A549 (cell line): ENCODE data around the gene GPS1. TPM values are rescaled to one million over a fixed set of nuclear protein-coding genes. Genes with fewer than 3 reads are reported as not detected.

Source experiments
- ATAC-seq, 2 experiments: fragments of 200-7000 bp in 1 of 2; fragments of >200 bp in 1 of 2; cut with Nextera tagmentation in 1 of 2; cut with Tn5 transposase in 1 of 2; 3 replicates each; pipeline versions ENCODE4 v1.8.0 to v1.9.1; 2018 to 2020; ENCODE audit warnings: mild to moderate bottlenecking in 1 of 2, moderate library complexity in 1 of 2
- CTCF ChIA-PET: fragments of 300-600 bp; sonication (Branson Sonifier 250); formaldehyde crosslinking; extraction: SDS; loops from one replicate; lab custom pipeline; 2021; ENCODE audit warnings: antibody characterized with exemption, inconsistent platforms; lab: Yijun Ruan, JAX
- POLR2A ChIA-PET: fragments of 350-600 bp; formaldehyde crosslinking; extraction: SDS; loops from one replicate; lab custom pipeline; 2021; ENCODE audit warnings: antibody characterized with exemption, inconsistent platforms; lab: Yijun Ruan, JAX
- DNase-seq, 2 experiments: peaks; one replicate each; pipeline versions ENCODE4 v3.0.0 to v3.0.0-alpha.2; 2011 to 2016; ENCODE audit warnings: low read depth in 1 of 2, low spot score in 1 of 2
- FAIRE-seq: peaks from 2 replicates; lab custom pipeline; 2011; peaks lifted over from hg19 to GRCh38; lab: Jason Lieb, UNC
- H3K27ac ChIP-seq, 2 experiments: fragments of >200 bp; sonication (Bioruptor Twin); formaldehyde crosslinking; 3 replicates each; pipeline ENCODE4 v1.5.1; 2016 to 2017
- H3K4me1 ChIP-seq: fragments of >200 bp; sonication (Bioruptor Twin); formaldehyde crosslinking; 3 replicates; pipeline ENCODE4 v1.6.1; 2016
- H3K4me2 ChIP-seq: fragments of >200 bp; sonication (Bioruptor Twin); formaldehyde crosslinking; 3 replicates; pipeline ENCODE4 v1.6.1; 2016
- H3K4me3 ChIP-seq: fragments of >200 bp; sonication (Bioruptor Twin); formaldehyde crosslinking; 3 replicates; pipeline ENCODE4 v1.5.1; 2016
- H3K9me3 ChIP-seq: fragments of >200 bp; sonication (Bioruptor Twin); formaldehyde crosslinking; 3 replicates; pipeline ENCODE4 v1.6.1; 2016
- BCL3 ChIP-seq: fragments of >200 bp; sonication (Bioruptor Twin); formaldehyde crosslinking; IDR thresholded peaks from 3 replicates; pipeline ENCODE4 v1.6.1; 2016
- EHF ChIP-seq: fragments of 250-450 bp; sonication (Bioruptor Pico); IDR thresholded peaks from 2 replicates; pipeline ENCODE4 v1.5.0; 2020; ENCODE audit warnings: mild to moderate bottlenecking
- ELK1 ChIP-seq: fragments of 150-350 bp; IDR thresholded peaks from 2 replicates; pipeline ENCODE4 v1.6.1; 2014; ENCODE audit warnings: low read depth, mild to moderate bottlenecking, low read length
- HDAC2 ChIP-seq: fragments of 200-600 bp; sonication (generic); IDR thresholded peaks from 2 replicates; pipeline ENCODE4 v1.6.1; 2016
- HEYL ChIP-seq: fragments of 250-450 bp; sonication (Bioruptor Pico); IDR thresholded peaks from 2 replicates; pipeline ENCODE4 v1.8.0; 2021; ENCODE audit warnings: mild to moderate bottlenecking, moderate library complexity
- HOXA7 ChIP-seq: fragments of 250-450 bp; sonication (Bioruptor Pico); IDR thresholded peaks from 2 replicates; pipeline ENCODE4 v1.5.0; 2020; ENCODE audit warnings: mild to moderate bottlenecking, moderate library complexity
- HOXB13 ChIP-seq: fragments of 250-450 bp; sonication (Bioruptor Pico); IDR thresholded peaks from 2 replicates; pipeline ENCODE4 v1.5.0; 2020; ENCODE audit warnings: low read depth, mild to moderate bottlenecking, moderate library complexity
- HOXB5 ChIP-seq: fragments of 250-450 bp; sonication (Bioruptor Pico); IDR thresholded peaks from 2 replicates; pipeline ENCODE4 v1.5.0; 2020; ENCODE audit warnings: mild to moderate bottlenecking, moderate library complexity
- JUN ChIP-seq, 2 experiments: fragments of >200 bp; sonication (Bioruptor Twin); formaldehyde crosslinking; IDR thresholded peaks; 2 replicates in 1 of 2; 3 replicates in 1 of 2; pipeline ENCODE4 v1.6.1; 2016 to 2017
- KDM5A ChIP-seq: fragments of 200-600 bp; sonication (generic); IDR thresholded peaks from 2 replicates; pipeline ENCODE4 v1.6.1; 2016; ENCODE audit warnings: antibody characterized with exemption, mild to moderate bottlenecking
- MAFK ChIP-seq: fragments of 450-650 bp; IDR thresholded peaks from 2 replicates; pipeline ENCODE4 v1.6.1; 2014; ENCODE audit not compliant: partially characterized antibody
- MAX ChIP-seq: IDR thresholded peaks from 2 replicates; pipeline ENCODE4 v1.6.1; 2012
- MAZ ChIP-seq: fragments of 150-350 bp; IDR thresholded peaks from 2 replicates; pipeline ENCODE4 v1.6.1; 2014; ENCODE audit warnings: antibody characterized with exemption, low read depth, low read length, borderline replicate concordance
- MYC ChIP-seq: IDR thresholded peaks from 2 replicates; pipeline ENCODE4 v1.6.1; 2012; ENCODE audit warnings: mild to moderate bottlenecking, inconsistent platforms, low read length, improper control_type of control experiment, borderline replicate concordance
- NFE2L2 ChIP-seq: fragments of 150-350 bp; conservative IDR thresholded peaks from 2 replicates; pipeline ENCODE4 v1.6.1; 2014; ENCODE audit warnings: low read length
- NPAS2 ChIP-seq: fragments of 250-450 bp; sonication (Bioruptor Pico); IDR thresholded peaks from 2 replicates; pipeline ENCODE4 v1.8.0; 2022; ENCODE audit warnings: mild to moderate bottlenecking, moderate library complexity, borderline replicate concordance
- POLR2A ChIP-seq: IDR thresholded peaks from 2 replicates; pipeline ENCODE4 v1.6.1; 2012; ENCODE audit warnings: mild to moderate bottlenecking, low read length
- RAD21 ChIP-seq, 2 experiments: fragments of >200 bp in 1 of 2; sonication (Bioruptor Twin) in 1 of 2; formaldehyde crosslinking in 1 of 2; IDR thresholded peaks in 1 of 2; conservative IDR thresholded peaks in 1 of 2; 2 replicates in 1 of 2; 3 replicates in 1 of 2; pipeline ENCODE4 v1.6.1; 2012 to 2018; ENCODE audit warnings: inconsistent platforms in 1 of 2
- RCOR1 ChIP-seq: fragments of 150-350 bp; IDR thresholded peaks from 2 replicates; pipeline ENCODE4 v1.6.1; 2014; ENCODE audit warnings: antibody characterized with exemption, low read length, low read depth
- REST ChIP-seq: fragments of 200-600 bp; sonication (generic); IDR thresholded peaks from 2 replicates; pipeline ENCODE4 v1.6.1; 2016; ENCODE audit warnings: antibody characterized with exemption, mild to moderate bottlenecking, moderate library complexity
- RNF2 ChIP-seq: fragments of 200-600 bp; sonication (generic); IDR thresholded peaks from 2 replicates; pipeline ENCODE4 v1.6.1; 2016; ENCODE audit warnings: low read depth, mild to moderate bottlenecking, antibody characterized with exemption, moderate library complexity, borderline replicate concordance
- USF2 ChIP-seq: fragments of 450-650 bp; IDR thresholded peaks from 2 replicates; pipeline ENCODE4 v1.6.1; 2014; ENCODE audit warnings: antibody characterized with exemption
- ZC3H11A ChIP-seq: fragments of 450-650 bp; IDR thresholded peaks from 2 replicates; pipeline ENCODE4 v1.6.1; 2014; ENCODE audit warnings: antibody characterized with exemption, mild to moderate bottlenecking
- ZNF302 ChIP-seq: fragments of 250-450 bp; sonication (Bioruptor Pico); IDR thresholded peaks from 2 replicates; pipeline ENCODE4 v1.9.0; 2021; ENCODE audit warnings: inconsistent platforms, mild to moderate bottlenecking, moderate library complexity
- whole genome bisulfite sequencing: methylation state at CpG from one replicate; pipeline ENCODE4 v1.1.6; 2017; ENCODE audit errors: missing lambda C conversion rate; 5-methylcytosine and 5-hydroxymethylcytosine counted together
- polyA minus RNA-seq: library from RNA; depleted of rRNA, polyadenylated mRNA; stranded (reverse); fragments of >200 nt; gene quantifications from 2 replicates; pipeline ENCODE4 v1.2.3, GENCODE V29; 2011; rRNA and poly(A)+ RNA removed
- polyA plus RNA-seq, 4 experiments: library from polyadenylated mRNA; depleted of rRNA in 3 of 4; stranded (reverse); fragments of >200 nt; fragmentation: RNase III in 1 of 4; extraction: RNeasy Plus Mini Kit Qiagen cat#74134 plus additional on column Dnase treatment in 1 of 4; gene quantifications; 2 replicates in 3 of 4; 3 replicates in 1 of 4; pipeline ENCODE4 v1.2.3, GENCODE V29; 2011 to 2017

Gene GPS1
- 89.4 and 93.8 TPM in 2 replicates for polyA plus RNA-seq (2011; rRNA removed)
- 230 and 300 TPM in 2 replicates for polyA plus RNA-seq (2012; cell fraction: cytosol; rRNA removed)
- polyA plus RNA-seq (2012; cell fraction: nucleus; rRNA removed), result 472 and 641 TPM in 2 replicates
- 122 to 130 TPM (median 126 TPM) in 3 replicates for polyA plus RNA-seq (2017; fragmentation: RNase III; extraction: RNeasy Plus Mini Kit Qiagen cat#74134 plus additional on column Dnase treatment)
- polyA minus RNA-seq, result 125 and 162 TPM in 2 replicates

- POLR2A ChIA-PET, result interaction anchor here (0.6 to 1.0 kb wide), 3 partner anchors 14 to 464 kb away, joined by 3 to 5 read pairs (median 3); partner anchors contain the start of genes DCXR and DUS1L
- CTCF ChIA-PET, result interaction anchor here (1.0 to 21.7 kb wide), 7 partner anchors 9 to 92 kb away, joined by 3 to 191 read pairs (median 24); partner anchors contain the start of genes DCXR, DUS1L and RAC3
- peak; percentile 63 for ATAC-seq
- peak; percentile 44 for TF ChIP-seq POLR2A
- TF ChIP-seq MAFK, result no peak
- TF ChIP-seq ZNF302 (CRISPR knock-in tag), result no peak
- TF ChIP-seq KDM5A, result peak; percentile 27; the same call in 1 of the 2 replicates
- TF ChIP-seq NPAS2 (CRISPR knock-in tag), result no peak
- TF ChIP-seq JUN (IDR thresholded peaks at IDR 0.05), result peak; percentile 75 to 94; a peak in 4 of 5 replicates
- TF ChIP-seq MAZ, result 0 out of 2 replicates have a peak, but pooled peaks have one; percentile 55
- TF ChIP-seq RNF2, result no peak
- peak; percentile 71; the same call in 1 of the 2 replicates for TF ChIP-seq MAX
- peak; percentile 77; the same call in 2 of the 3 replicates for TF ChIP-seq BCL3
- no peak for TF ChIP-seq HEYL
- FAIRE-seq, result no peak
- WGBS, result 4% methylated on average over 29 of the region's 94 CpGs
- peak; percentile 69 to 85 for DNase-seq
- Histone ChIP-seq H3K9me3 (no peaks in the 10 kb centered on the region), H3K4me2 (peak within 1 kb of the TSS; percentile 91), H3K4me3 (peak within 1 kb of the TSS; percentile 97), H3K27ac (peak within 1 kb of the TSS; percentile 91 to 95), H3K4me1 (peaks cover 16% of the 10 kb centered on the region; the same call in 2 of the 3 replicates)
Measured at GRCh38 chr17:82051776-82052637, at the start of gene GPS1, which contains the start of gene RFNG. Gene GPS1, plus strand, starts transcription at chr17:82051898. Its CDS starts 34 bp downstream, at chr17:82051932. Gene RFNG, minus strand, starts transcription at chr17:82051811. Its CDS starts 45 bp downstream, at chr17:82051766.

- ChIA-PET POLR2A (interaction anchor here (0.5 to 1.8 kb wide), 7 partner anchors 9 to 44 kb away, joined by 3 to 9 read pairs (median 3); partner anchors contain the start of genes CENPX, DCXR and LRRC45), CTCF (interaction anchor here (1.0 to 33.2 kb wide), 15 partner anchors 7 to 134 kb away, joined by 3 to 794 read pairs (median 6); partner anchors contain the start of genes CENPX, LRRC45 and NOTUM)
- peak; percentile 85 to 91 for ATAC-seq
- WGBS, result 35% methylated on average over 43 of the region's 53 CpGs
- peak; percentile 90 to 95 for DNase-seq
- Histone ChIP-seq H3K4me1 (peaks cover 64% of the 10 kb centered on the region), H3K27ac (peak overlapping the region; percentile 81 to 93), H3K4me2 (peak overlapping the region; percentile 61), H3K9me3 (no peaks in the 10 kb centered on the region), H3K4me3 (no peak overlapping the region)
- FAIRE-seq, result peak; percentile 86
- TF ChIP-seq USF2, result peak; percentile 68
- TF ChIP-seq RAD21 (conservative IDR thresholded peaks at IDR 0.05 in 1 of 2, IDR thresholded peaks at IDR 0.05 in 1 of 2), result peak in 1 of 2 experiments; percentile 39; a peak in 2 of 5 replicates
- TF ChIP-seq NFE2L2, result no peak
- TF ChIP-seq REST, result peak; percentile 29; the same call in 1 of the 2 replicates
- TF ChIP-seq ELK1, result no peak
- no peak for TF ChIP-seq HDAC2
- TF ChIP-seq ZC3H11A, result no peak
- peak; percentile 79 for TF ChIP-seq ZNF302 (CRISPR knock-in tag)
- no peak for TF ChIP-seq RCOR1
- no peak for TF ChIP-seq HOXA7 (CRISPR knock-in tag)
- TF ChIP-seq HOXB5 (CRISPR knock-in tag), result peak; percentile 92
- peak; percentile 96; the same call in 1 of the 2 replicates for TF ChIP-seq HOXB13 (CRISPR knock-in tag)
- peak; percentile 86; the same call in 1 of the 2 replicates for TF ChIP-seq EHF (CRISPR knock-in tag)
- TF ChIP-seq MYC, result peak; percentile 96
Measured at GRCh38 chr17:82003411-82004381, 48.0 kb upstream of the GPS1 start.
